ENCODE measurements around the gene TBL1X. TPM values are rescaled to one million over a fixed set of nuclear protein-coding genes. Genes with fewer than 3 reads are reported as not detected.

TBL1X gene
- total RNA-seq, 1 experiment from 2014 or later = 31.9 TPM

GRCh38 chrX:9459186-9459748 is 5.6 kb upstream of the TBL1X start:
- no peak for ATAC-seq
- Histone ChIP-seq H3F3A (ENCODE audit: low read length, unreplicated experiment) (no peaks in the 10 kb centered on the region), H3K36me3 (ENCODE audit: low read depth, low read length) (no peaks in the 10 kb centered on the region), H3K4me2 (ENCODE audit: low read length) (no peak overlapping the region), H3K79me2 (ENCODE audit: low read length) (0 out of 2 replicates have a peak, but pooled peaks cover 3% of the 10 kb centered on the region), H4K20me1 (ENCODE audit: low read length) (no peaks in the 10 kb centered on the region), H3K9me3 (ENCODE audit: low read length) (no peaks in the 10 kb centered on the region), H3K9ac (ENCODE audit: low read length) (no peak overlapping the region), H3K9me2 (replicated peaks; ENCODE audit: low read length) (no peaks in the 10 kb centered on the region), H2AFZ (ENCODE audit: low read length) (no peak overlapping the region), H3K27me3 (ENCODE audit: low read length) (no peaks in the 10 kb centered on the region), H3K27ac (ENCODE audit: low read length) (no peak overlapping the region), H3K4me1 (ENCODE audit: insufficient read depth, low read length) (peaks cover 22% of the 10 kb centered on the region), H3K4me3 (ENCODE audit: low read length) (no peak overlapping the region)
- DNase-seq = no peak
- no TSS peak for BruUV-seq (replicated peaks)
- TF ChIP-seq EZH2 (IDR thresholded peaks at IDR 0.05; ENCODE audit: low read length, unreplicated experiment) (no peak), EZH2phosphoT487 (IDR thresholded peaks at IDR 0.05; ENCODE audit: borderline replicate concordance, low read length) (no peak), CTCF (conservative IDR thresholded peaks at IDR 0.05; ENCODE audit: low read depth, low read length) (no peak)
- POLR2A ChIA-PET (ENCODE audit: unreplicated experiment) = no interaction called here
- intact Hi-C loops (cut with micrococcal nuclease) = no loop called here
- CTCF ChIA-PET = no interaction called here

GRCh38 chrX:9461087-9461486 is 3.8 kb upstream of the TBL1X start:
- no peak for TF ChIP-seq CTCF (conservative IDR thresholded peaks at IDR 0.05; ENCODE audit: low read depth, low read length)
- no peak for TF ChIP-seq EZH2phosphoT487 (IDR thresholded peaks at IDR 0.05; ENCODE audit: borderline replicate concordance, low read length)
- no peak for TF ChIP-seq EZH2 (IDR thresholded peaks at IDR 0.05; ENCODE audit: low read length, unreplicated experiment)
- no peak overlapping the region for H3K4me2 ChIP-seq (ENCODE audit: low read length)
- ChIA-PET POLR2A (ENCODE audit: unreplicated experiment) (no interaction called here), CTCF (no interaction called here)
- H3K9me3 ChIP-seq (ENCODE audit: low read length) = no peaks in the 10 kb centered on the region
- H3K36me3 ChIP-seq (ENCODE audit: low read depth, low read length) = no peaks in the 10 kb centered on the region
- no peak overlapping the region for H3K9ac ChIP-seq (ENCODE audit: low read length)
- DNase-seq (peak; percentile 17), ATAC-seq (no peak)
- H3K79me2 ChIP-seq (ENCODE audit: low read length) = peaks cover 15% of the 10 kb centered on the region
- no TSS peak for BruUV-seq (replicated peaks)
- no peak overlapping the region for H3K27ac ChIP-seq (ENCODE audit: low read length)
- H3K4me3 ChIP-seq (ENCODE audit: low read length) = no peak overlapping the region
- H2AFZ ChIP-seq (ENCODE audit: low read length) = no peak overlapping the region
- H3K27me3 ChIP-seq (ENCODE audit: low read length) = no peaks in the 10 kb centered on the region
- H4K20me1 ChIP-seq (ENCODE audit: low read length) = no peaks in the 10 kb centered on the region
- H3K4me1 ChIP-seq (ENCODE audit: insufficient read depth, low read length) = peaks cover 26% of the 10 kb centered on the region
- intact Hi-C loops (cut with micrococcal nuclease) = loop anchor here (5.0 to 10.0 kb wide), 4 partner anchors 214 to 644 kb away; no protein-coding TSS in a partner anchor
- no peaks in the 10 kb centered on the region for H3F3A ChIP-seq (ENCODE audit: low read length, unreplicated experiment)
- no peaks in the 10 kb centered on the region for H3K9me2 ChIP-seq (replicated peaks; ENCODE audit: low read length)

GRCh38 chrX:9462456-9462855 is 2.4 kb upstream of the TBL1X start:
- Histone ChIP-seq H3K9ac (ENCODE audit: low read length) (peak overlapping the region; percentile 61), H3K4me3 (ENCODE audit: low read length) (no peak overlapping the region), H3F3A (ENCODE audit: low read length, unreplicated experiment) (no peaks in the 10 kb centered on the region), H3K4me1 (ENCODE audit: insufficient read depth, low read length) (peaks cover 29% of the 10 kb centered on the region), H4K20me1 (ENCODE audit: low read length) (peaks cover 7% of the 10 kb centered on the region; the same call in 1 of the 2 replicates), H3K36me3 (ENCODE audit: low read depth, low read length) (no peaks in the 10 kb centered on the region), H3K27me3 (ENCODE audit: low read length) (no peaks in the 10 kb centered on the region), H3K9me2 (replicated peaks; ENCODE audit: low read length) (no peaks in the 10 kb centered on the region), H3K27ac (ENCODE audit: low read length) (peak overlapping the region; percentile 80), H3K9me3 (ENCODE audit: low read length) (no peaks in the 10 kb centered on the region), H2AFZ (ENCODE audit: low read length) (no peak overlapping the region), H3K79me2 (ENCODE audit: low read length) (peaks cover 29% of the 10 kb centered on the region), H3K4me2 (ENCODE audit: low read length) (peak overlapping the region; percentile 38)
- TF ChIP-seq EZH2 (IDR thresholded peaks at IDR 0.05; ENCODE audit: low read length, unreplicated experiment) = no peak
- no peak for TF ChIP-seq CTCF (conservative IDR thresholded peaks at IDR 0.05; ENCODE audit: low read depth, low read length)
- TF ChIP-seq EZH2phosphoT487 (IDR thresholded peaks at IDR 0.05; ENCODE audit: borderline replicate concordance, low read length) = no peak
- intact Hi-C loops (cut with micrococcal nuclease) = loop anchor here (2.0 to 10.0 kb wide), 7 partner anchors 66 to 645 kb away; no protein-coding TSS in a partner anchor
- no TSS peak for BruUV-seq (replicated peaks)
- DNase-seq = no peak
- CTCF ChIA-PET = interaction anchor here (0.6 kb wide), 1 partner anchor 152 kb away, joined by 3 read pairs; no protein-coding TSS in a partner anchor
- POLR2A ChIA-PET (ENCODE audit: unreplicated experiment) = interaction anchor here (0.5 to 0.6 kb wide), 2 partner anchors 111 to 141 kb away, joined by 4 to 5 read pairs; no protein-coding TSS in a partner anchor
- no peak for ATAC-seq
